ENCODE measurements around the gene GPATCH1. TPM values are rescaled to one million over a fixed set of nuclear protein-coding genes. Genes with fewer than 3 reads are reported as not detected.

Gene GPATCH1
- total and polyA plus RNA-seq, 9 of the 15 experiments (the other 6 are each of a cell fraction or from before 2014, with no cell fraction given): 3.7 to 9.7 (median 7.7) TPM

- no peak for TF ChIP-seq MAX (CRISPR knock-in tag; IDR thresholded peaks at IDR 0.05)
- TF ChIP-seq ZNF449 (CRISPR knock-in tag; IDR thresholded peaks at IDR 0.05): no peak
- TF ChIP-seq NFIC (IDR thresholded peaks at IDR 0.05): peak; percentile 58
- TF ChIP-seq ZBTB17 (CRISPR knock-in tag; IDR thresholded peaks at IDR 0.05): peak; percentile 57; the same call in 1 of the 2 replicates
- no peak for TF ChIP-seq ZNF780A (CRISPR knock-in tag; IDR thresholded peaks at IDR 0.05)
- TF ChIP-seq NCOR1 (IDR thresholded peaks at IDR 0.05): peak; percentile 86
- no peak for TF ChIP-seq ZNF764 (CRISPR knock-in tag; IDR thresholded peaks at IDR 0.05; ENCODE audit: low read depth)
- TF ChIP-seq MLLT1 (IDR thresholded peaks at IDR 0.05): 0 out of 4 replicates have a peak, but pooled peaks of 1 of the 2 experiments have one; percentile 52
- peak in 1 of 2 experiments; percentile 65; a peak in 2 of 4 replicates for TF ChIP-seq TBL1XR1 (IDR thresholded peaks at IDR 0.05; ENCODE audit: low read length in 2 of 2)
- no peak for TF ChIP-seq ZNF785 (CRISPR knock-in tag; IDR thresholded peaks at IDR 0.05)
- TF ChIP-seq MAFG (tag; conservative IDR thresholded peaks at IDR 0.05): peak; percentile 80
- no peak for TF ChIP-seq ILF3 (IDR thresholded peaks at IDR 0.05; ENCODE audit: borderline replicate concordance)
- TF ChIP-seq HDAC6 (IDR thresholded peaks at IDR 0.05; ENCODE audit: low read depth, low read length): no peak
- TF ChIP-seq ZNF316 (IDR thresholded peaks at IDR 0.05): peak; percentile 83
- TF ChIP-seq PHF21A (IDR thresholded peaks at IDR 0.05; ENCODE audit: borderline replicate concordance, low read depth): peak; percentile 25; the same call in 1 of the 2 replicates
- TF ChIP-seq ZNF224 (CRISPR knock-in tag; IDR thresholded peaks at IDR 0.05): no peak
- TF ChIP-seq NCOA4 (IDR thresholded peaks at IDR 0.05; ENCODE audit: partially characterized antibody): no peak
- peak; percentile 65 for TF ChIP-seq PBX2 (CRISPR knock-in tag; IDR thresholded peaks at IDR 0.05; ENCODE audit: low read depth)
- peak; percentile 98 for TF ChIP-seq PBX2 (tag; conservative IDR thresholded peaks at IDR 0.05; ENCODE audit: low read depth)
- no peak for TF ChIP-seq RBM22 (IDR thresholded peaks at IDR 0.05; ENCODE audit: low read depth, low read length, poor library complexity, severe bottlenecking)
- TF ChIP-seq ZNF507 (tag; conservative IDR thresholded peaks at IDR 0.05): no peak
- no peak for TF ChIP-seq TRIM28 (IDR thresholded peaks at IDR 0.05)
Observed at GRCh38 chr19:33100894-33101644, 20.1 kb downstream of the GPATCH1 start (continued).

Data from K562 (cell line).